GM18511 (cell line): ENCODE results near the gene DIS3L2.
"Not testable (repeated sequence)": the region's sequence is repeated elsewhere in the genome, so short reads cannot be mapped to it uniquely, and the experiment has no call there.

Experiments
- ATAC-seq: cut with Tn5 transposase; IDR thresholded peaks from one replicate; pipeline ENCODE4 v1.9.1; 2021; ENCODE audit warnings: mild to moderate bottlenecking, moderate library complexity; ENCODE audit not compliant: unreplicated experiment

The DIS3L2 gene

DNA sequence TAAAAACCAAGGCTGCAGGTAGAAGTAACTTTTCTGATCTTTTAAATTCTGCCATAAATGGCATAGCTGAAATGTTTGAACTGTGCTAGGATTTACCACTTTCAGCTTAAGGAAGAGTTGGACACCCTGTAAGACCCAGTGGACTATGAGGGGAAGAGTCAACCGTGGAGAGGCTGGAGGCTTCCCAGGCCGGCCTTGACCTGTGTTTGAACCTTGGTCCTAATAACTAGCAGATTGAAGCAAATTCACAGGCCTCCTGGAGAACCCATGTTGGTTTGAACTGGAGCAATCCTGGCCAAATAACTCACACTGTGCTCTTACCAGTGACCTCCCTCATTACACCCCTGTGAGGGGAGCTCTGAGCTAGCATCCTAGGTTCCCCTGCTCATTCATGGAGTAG lies 329.8 kb downstream of the DIS3L2 start:
- ATAC-seq: no peak

GRCh38 chr2:232292395-232293154 lies 331.1 kb downstream of the DIS3L2 start:
- ATAC-seq: no peak

DNA sequence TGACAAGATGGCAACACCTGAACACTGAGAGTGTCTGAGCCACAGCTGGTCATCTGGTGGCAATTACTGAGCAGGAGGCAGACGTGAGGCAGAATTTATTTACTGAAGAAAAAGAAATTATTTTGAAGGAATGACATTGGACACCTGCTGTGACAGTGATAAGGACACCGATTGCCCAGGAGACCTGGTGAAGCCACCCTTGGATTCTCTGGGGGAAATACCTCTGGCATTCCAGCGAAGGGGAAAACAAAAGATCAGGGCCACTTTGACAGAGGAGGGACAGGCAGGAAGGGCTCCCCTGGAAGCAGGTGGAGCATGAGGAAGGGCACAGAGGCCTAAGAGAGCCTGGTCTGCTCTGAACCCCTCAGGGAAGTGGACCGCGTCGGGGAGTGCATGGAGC lies 331.7 kb downstream of the DIS3L2 start:
- no peak for ATAC-seq

DNA sequence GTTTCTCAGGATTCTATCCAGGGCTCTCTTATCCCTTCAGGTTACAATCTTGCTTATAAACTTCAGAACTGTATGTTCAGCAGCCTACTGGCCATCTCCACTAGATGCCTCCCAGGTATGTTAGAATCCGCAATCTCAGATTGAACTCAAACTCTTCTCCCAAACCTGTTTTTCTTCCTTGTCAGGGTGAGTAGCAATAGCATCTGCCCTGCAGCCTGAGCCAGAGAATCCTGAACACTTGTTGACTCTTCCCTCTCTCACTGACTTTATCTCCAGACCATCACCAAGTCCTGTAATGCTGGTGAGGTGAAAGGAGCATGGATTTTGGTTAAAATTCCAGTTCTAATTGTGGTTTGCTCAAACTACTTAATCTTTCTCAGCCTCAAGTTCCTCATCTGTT lies 334.5 kb downstream of the DIS3L2 start:
- no peak for ATAC-seq

- ATAC-seq: no peak
Observed at GRCh38 chr2:232296776-232297525, 335.4 kb downstream of the DIS3L2 start.

DNA sequence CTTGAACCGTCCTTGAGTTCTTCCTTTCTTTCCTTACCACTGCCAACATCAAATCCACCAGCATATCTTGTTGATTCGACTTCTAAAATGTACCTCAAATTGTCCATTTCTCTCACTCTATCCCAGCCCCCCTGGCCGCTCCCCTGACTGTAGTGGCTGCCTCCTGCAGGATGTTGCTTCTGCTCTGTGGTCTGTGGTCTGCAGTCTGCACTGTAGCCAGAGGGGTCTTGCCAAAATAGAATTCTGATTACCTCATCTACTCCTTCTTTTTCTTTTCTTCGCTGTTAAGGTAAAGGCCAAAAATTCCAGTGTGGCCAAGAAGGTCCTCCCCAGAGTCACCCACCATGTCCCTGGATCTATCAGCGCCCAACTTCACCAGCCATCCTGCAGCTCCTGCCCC lies 337.6 kb downstream of the DIS3L2 start:
- ATAC-seq: no peak

- no peak for ATAC-seq
Observed at GRCh38 chr2:232299927-232300674, 338.6 kb downstream of the DIS3L2 start.

GRCh38 chr2:232300894-232301387 lies 339.4 kb downstream of the DIS3L2 start:
- no peak for ATAC-seq

DNA sequence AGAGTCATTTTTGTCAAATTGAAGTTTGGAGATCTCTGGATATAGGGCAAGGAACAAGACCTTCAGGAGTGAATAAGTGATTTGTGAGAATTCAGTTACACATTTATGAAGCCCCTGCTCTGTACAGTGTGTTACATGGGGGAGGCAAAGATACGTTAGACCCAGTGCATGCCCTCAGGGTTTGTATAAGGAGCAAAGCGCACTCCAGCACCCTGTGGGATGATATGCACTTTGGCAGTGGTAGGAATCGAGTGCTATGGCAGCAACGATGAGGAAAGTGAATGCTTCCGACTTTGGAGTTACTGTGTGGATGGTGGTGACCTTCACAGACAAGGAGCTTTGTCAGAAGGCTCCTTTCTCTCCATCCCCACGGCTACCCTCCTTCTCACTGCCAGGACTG lies 342.7 kb downstream of the DIS3L2 start:
- ATAC-seq: no peak

DNA sequence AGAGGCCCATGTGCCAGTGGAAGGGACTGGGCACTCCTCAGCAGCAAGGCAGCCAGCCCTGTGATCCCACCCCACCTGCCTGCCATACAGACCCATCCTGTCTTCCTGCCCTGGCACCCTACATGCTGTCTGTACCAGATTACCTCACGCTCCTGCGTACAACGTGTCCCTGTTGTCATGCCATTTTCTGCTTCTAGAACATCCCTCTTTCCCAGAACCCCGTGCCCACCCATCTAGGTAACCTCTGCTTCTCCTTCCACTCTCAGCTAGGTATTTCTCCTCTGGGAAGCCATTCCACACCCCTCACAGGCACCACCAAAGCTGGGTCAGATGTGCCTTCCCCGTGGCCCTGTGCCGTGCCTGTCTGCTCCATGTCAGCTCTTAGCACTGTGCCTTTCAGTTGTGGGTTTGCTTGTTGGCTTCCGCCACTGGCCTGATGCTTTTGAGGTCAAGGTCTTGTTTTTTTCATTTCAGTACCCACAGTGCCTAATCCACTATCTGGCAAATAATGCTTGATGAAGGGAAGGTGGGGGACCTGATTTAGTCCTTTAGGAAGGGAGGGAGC lies 345.3 kb downstream of the DIS3L2 start:
- ATAC-seq: no peak

DNA sequence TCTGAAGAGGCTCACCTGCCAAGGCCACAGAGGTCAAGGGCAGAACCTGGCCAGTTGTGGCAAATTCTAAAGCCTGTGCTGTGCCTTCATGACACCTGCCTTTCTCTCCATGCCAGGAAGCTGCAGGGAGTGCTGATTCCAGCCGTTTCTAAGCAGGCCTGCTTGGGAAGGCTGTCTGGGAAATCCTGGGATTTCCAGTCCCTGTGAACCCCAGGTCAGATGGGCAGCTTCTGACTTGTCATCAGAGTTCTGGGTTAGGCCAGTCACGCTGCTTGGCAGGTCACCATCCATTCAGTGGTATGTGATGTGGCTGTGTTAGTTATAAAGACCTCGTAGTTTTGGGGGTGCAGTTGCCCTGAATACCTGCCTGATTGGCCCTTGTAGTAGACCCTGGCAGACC lies 346.3 kb downstream of the DIS3L2 start:
- ATAC-seq: no peak

- no peak for ATAC-seq
Observed at GRCh38 chr2:232308986-232309385, 347.5 kb downstream of the DIS3L2 start.

GRCh38 chr2:232309592-232309991 lies 348.1 kb downstream of the DIS3L2 start:
- ATAC-seq: no peak

DNA sequence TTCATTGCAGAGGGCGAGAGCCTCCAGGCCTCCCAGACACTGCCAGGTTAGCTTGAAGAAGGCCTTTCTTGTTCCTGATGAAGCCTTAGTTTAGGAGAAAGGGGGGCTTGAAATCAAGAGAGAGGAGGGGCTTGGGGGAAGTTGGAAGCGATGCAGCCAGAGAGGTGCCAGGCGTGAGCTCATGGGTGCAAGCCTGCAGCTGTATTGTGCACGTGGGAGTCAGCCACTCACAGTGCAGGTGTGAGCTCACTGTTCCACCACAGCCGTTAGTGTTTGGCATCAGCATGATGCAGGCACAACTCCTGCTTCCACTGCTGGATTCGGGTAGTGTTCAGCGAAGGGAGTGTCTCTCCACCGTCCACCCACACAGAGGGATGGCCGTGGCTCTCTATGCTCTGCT lies 348.6 kb downstream of the DIS3L2 start:
- no peak for ATAC-seq

DNA sequence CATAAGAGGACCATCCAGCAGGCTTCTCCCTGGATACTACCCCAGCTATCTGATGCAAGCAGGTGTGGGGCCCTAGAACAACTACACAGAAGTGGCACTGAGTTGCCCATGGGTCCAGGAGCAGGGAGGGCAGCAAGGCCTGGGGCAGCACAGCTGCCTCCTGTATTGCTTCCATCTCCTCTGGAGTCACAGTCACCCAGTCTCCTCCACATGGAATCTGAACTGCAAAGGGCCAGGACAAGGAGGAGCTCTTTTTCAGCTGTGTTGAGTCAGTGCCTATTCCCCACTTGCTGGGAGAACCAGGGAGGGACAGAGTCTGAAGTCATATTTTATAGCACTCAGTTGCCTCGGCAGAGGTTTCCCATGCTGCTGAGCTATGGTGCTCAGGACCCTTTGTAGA lies 349.2 kb downstream of the DIS3L2 start:
- ATAC-seq: no peak

GRCh38 chr2:232313645-232314044 lies 352.1 kb downstream of the DIS3L2 start:
- ATAC-seq: not testable (repeated sequence)

DNA sequence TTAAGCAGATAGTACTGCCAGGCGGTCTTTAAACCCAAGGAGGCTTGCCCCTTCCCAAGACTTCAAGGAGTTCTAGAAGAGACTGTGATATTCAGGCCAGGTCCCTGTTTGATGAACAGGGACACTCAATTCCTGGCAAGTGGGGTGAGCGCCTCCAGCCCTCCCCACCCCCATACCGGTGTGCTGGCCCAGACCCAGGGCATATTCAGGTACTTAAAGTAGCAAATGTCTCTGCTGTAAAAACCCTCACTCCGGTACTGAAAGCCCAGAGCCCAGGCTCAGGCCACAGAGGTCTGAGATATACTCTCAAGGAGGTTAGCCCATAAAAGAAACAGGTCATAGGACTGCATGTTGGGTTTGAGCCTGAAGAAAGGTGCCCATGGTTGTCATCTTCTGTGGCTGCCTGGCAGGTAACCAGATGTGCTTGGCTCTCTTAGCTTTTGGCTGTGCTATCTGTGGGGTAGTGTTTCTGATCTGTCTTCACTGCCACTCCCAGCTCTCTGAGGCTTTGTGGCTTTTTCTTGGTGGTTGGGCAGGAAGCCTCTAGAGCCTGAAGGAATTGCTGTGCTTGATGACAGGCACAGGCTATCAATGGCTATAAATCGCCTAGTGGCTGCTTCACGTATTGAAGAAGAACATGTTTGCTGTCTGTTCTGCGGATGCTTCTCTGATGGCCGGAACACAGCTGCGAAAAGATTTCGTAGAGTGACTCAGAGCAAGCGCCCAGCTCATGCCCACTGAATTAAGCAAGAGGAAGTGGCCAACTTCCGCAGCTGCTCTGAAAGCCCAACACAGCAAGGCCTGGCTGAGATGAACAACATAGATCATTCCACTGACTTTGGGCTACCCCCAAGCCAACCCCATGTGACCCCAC lies 353.8 kb downstream of the DIS3L2 start:
- ATAC-seq: peak; percentile 90

DNA sequence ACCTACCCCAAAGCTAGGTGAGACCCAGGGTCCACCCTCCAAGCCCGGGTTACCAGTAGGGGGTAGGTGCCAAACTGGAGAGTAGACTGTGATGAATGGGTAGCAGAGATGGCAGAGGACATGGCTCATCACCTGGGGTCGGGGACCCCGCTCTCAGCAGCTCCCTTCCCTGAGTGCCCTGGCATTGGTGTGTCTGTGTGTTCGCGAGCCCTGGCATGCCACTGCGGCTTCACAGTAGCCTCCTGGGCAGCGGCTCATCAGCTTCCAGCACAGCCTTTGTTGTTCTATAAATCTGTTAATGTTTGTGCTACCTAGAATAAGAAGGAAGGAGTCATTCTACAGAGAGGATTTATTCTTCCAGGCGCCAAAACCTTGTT lies 354.4 kb downstream of the DIS3L2 start:
- no peak for ATAC-seq

GRCh38 chr2:232316461-232317330 lies 355.2 kb downstream of the DIS3L2 start:
- no peak for ATAC-seq
